HG03159 (cell line): ENCODE data around the gene CRYBG1.
A peak's percentile ranks its signal among the peaks of the same experiment; 100 is the strongest.
"Not testable (repeated sequence)": the region's sequence is repeated elsewhere in the genome, so short reads cannot be mapped to it uniquely, and the experiment has no call there.

Experiments
- ATAC-seq: cut with Tn5 transposase; IDR thresholded peaks from one replicate; pipeline ENCODE4 v1.9.1; 2021; ENCODE audit warnings: mild to moderate bottlenecking, moderate library complexity; ENCODE audit not compliant: unreplicated experiment

The CRYBG1 gene

GRCh38 chr6:106495014-106495413 is 134.5 kb downstream of the CRYBG1 start:
- no peak for ATAC-seq

GRCh38 chr6:106496823-106497222 is 136.3 kb downstream of the CRYBG1 start:
- ATAC-seq: no peak

- ATAC-seq: no peak
These were observed 141.4 kb downstream of the CRYBG1 start for GRCh38 chr6:106501960-106502371.

- no peak for ATAC-seq
These were observed 142.0 kb downstream of the CRYBG1 start for GRCh38 chr6:106502559-106502958.

GRCh38 chr6:106508277-106508676 is 147.8 kb downstream of the CRYBG1 start:
- ATAC-seq: no peak

- no peak for ATAC-seq
These were observed 148.3 kb downstream of the CRYBG1 start for GRCh38 chr6:106508834-106509233.

GRCh38 chr6:106509420-106510089 is 149.0 kb downstream of the CRYBG1 start:
- no peak for ATAC-seq

- ATAC-seq: peak; percentile 35
These were observed 149.8 kb downstream of the CRYBG1 start for GRCh38 chr6:106510090-106510970.

GRCh38 chr6:106511288-106512047 is 151.0 kb downstream of the CRYBG1 start:
- ATAC-seq: no peak

- ATAC-seq: peak; percentile 65
These were observed 151.8 kb downstream of the CRYBG1 start for GRCh38 chr6:106512048-106512967.

- ATAC-seq: no peak
These were observed 152.6 kb downstream of the CRYBG1 start for GRCh38 chr6:106512968-106513574.

- no peak for ATAC-seq
These were observed 153.5 kb downstream of the CRYBG1 start for GRCh38 chr6:106513808-106514582.

- no peak for ATAC-seq
These were observed 154.0 kb downstream of the CRYBG1 start for GRCh38 chr6:106514583-106514885.

- not testable (repeated sequence) for ATAC-seq
These were observed 155.1 kb downstream of the CRYBG1 start for GRCh38 chr6:106515582-106515981.

GRCh38 chr6:106516616-106517015 is 156.1 kb downstream of the CRYBG1 start:
- no peak for ATAC-seq

- ATAC-seq: no peak
These were observed 157.2 kb downstream of the CRYBG1 start for GRCh38 chr6:106517706-106518105.

- ATAC-seq: no peak
These were observed 158.2 kb downstream of the CRYBG1 start for GRCh38 chr6:106518748-106519147.

- peak; percentile 54 for ATAC-seq
These were observed 159.2 kb downstream of the CRYBG1 start for GRCh38 chr6:106519460-106520394.
